Measurements from ENCODE around the gene PGD. TPM values are rescaled to one million over a fixed set of nuclear protein-coding genes. Genes with fewer than 3 reads are reported as not detected.
A peak's percentile ranks its signal among the peaks of the same experiment; 100 is the strongest.

Gene PGD
- total and polyA plus RNA-seq, 10 of the 15 experiments (the other 5 are each of a cell fraction or from before 2014, with no cell fraction given), result 108 to 262 (median 171) TPM

DNA sequence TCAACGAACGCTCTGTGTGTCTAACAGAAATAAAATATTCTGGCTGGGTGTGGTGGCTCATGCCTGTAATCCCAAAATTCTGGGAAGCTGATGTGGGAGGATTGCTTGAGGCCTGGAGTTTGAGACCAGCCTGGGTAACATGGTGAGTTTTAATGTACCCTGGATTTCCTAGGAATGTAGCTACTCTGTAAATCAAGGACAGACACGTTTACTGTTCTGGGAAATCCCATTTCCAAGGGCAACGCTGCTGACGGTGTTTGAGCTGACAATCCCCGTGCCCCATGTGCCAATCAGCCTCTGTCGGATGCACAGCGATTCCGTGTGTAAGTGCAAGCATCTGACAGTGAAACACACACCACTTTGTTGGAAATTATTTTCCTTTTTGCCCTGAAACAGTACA, 59.0 kb downstream of the PGD start:
- Histone ChIP-seq H3K4me3 (no peak overlapping the region), H2AFZ (ENCODE audit: control insufficient read depth, low read depth, low read length) (no peak overlapping the region), H3K79me2 (ENCODE audit: control insufficient read depth, insufficient read depth, low read length) (no peaks in the 10 kb centered on the region), H3K4me1 (ENCODE audit: control insufficient read depth, insufficient read depth, low read length) (no peaks in the 10 kb centered on the region; the same call in 1 of the 2 replicates), H3K9me3 (replicated peaks; ENCODE audit: control insufficient read depth, insufficient read depth, low read length) (no peaks in the 10 kb centered on the region; the same call in 2 of the 3 replicates), H3K27ac (ENCODE audit: control insufficient read depth, insufficient read depth) (no peak overlapping the region), H3K36me3 (ENCODE audit: control insufficient read depth in 2 of 2, insufficient read depth in 2 of 2, low read length in 1 of 2) (peaks cover 5% of the 10 kb centered on the region in 2 experiments; a peak in 3 of 4 replicates), H4K20me1 (ENCODE audit: control insufficient read depth, insufficient read depth) (no peaks in the 10 kb centered on the region), H3K4me2 (ENCODE audit: control insufficient read depth, insufficient read depth) (no peak overlapping the region), H3K27me3 (replicated peaks in 1 of 2; ENCODE audit: control insufficient read depth in 2 of 2, insufficient read depth in 2 of 2, low read length in 1 of 2) (no peaks in the 10 kb centered on the region), H3K9ac (ENCODE audit: control insufficient read depth, insufficient read depth, low read length) (no peak overlapping the region)
- intact Hi-C loops (cut with micrococcal nuclease; ENCODE audit: unreplicated experiment), result no loop called here
- ChIA-PET RAD21 (ENCODE audit: unreplicated experiment) (interaction anchor here (0.7 kb wide), 1 partner anchor 743 kb away, joined by 3 read pairs; no protein-coding TSS in a partner anchor), CTCF (interaction anchor here (1.4 to 2.2 kb wide), 2 partner anchors 24 to 36 kb away, joined by 6 to 8 read pairs; no protein-coding TSS in a partner anchor), SMC1A (ENCODE audit: uncharacterized antibody, unreplicated experiment) (interaction anchor here (1.5 kb wide), 2 partner anchors 23 to 36 kb away, joined by 3 to 6 read pairs; no protein-coding TSS in a partner anchor), POLR2A (interaction anchor here (0.7 kb wide), 1 partner anchor 24 kb away, joined by 4 read pairs; no protein-coding TSS in a partner anchor)
- no peak for DNase-seq (ENCODE audit: low read depth, low spot score)
- in situ Hi-C loops (cut with MboI), result no loop called here
- BruUV-seq (replicated peaks), result TSS peak; percentile 37
- ATAC-seq, result no peak
- no peak for FAIRE-seq
- TF ChIP-seq EED (IDR thresholded peaks at IDR 0.05; ENCODE audit: low read depth), result no peak
- TF ChIP-seq KDM1A (IDR thresholded peaks at IDR 0.05; ENCODE audit: borderline replicate concordance), result no peak
- TF ChIP-seq NR2F1 (conservative IDR thresholded peaks at IDR 0.05), result no peak
- TF ChIP-seq RELA (IDR thresholded peaks at IDR 0.05; ENCODE audit: borderline replicate concordance, partially characterized antibody), result no peak
- 91% methylated on average over 9 of the region's 9 CpGs for WGBS (ENCODE audit: insufficient coverage, insufficient replicate concordance, low lambda C conversion rate, missing lambda C conversion rate)

DNA sequence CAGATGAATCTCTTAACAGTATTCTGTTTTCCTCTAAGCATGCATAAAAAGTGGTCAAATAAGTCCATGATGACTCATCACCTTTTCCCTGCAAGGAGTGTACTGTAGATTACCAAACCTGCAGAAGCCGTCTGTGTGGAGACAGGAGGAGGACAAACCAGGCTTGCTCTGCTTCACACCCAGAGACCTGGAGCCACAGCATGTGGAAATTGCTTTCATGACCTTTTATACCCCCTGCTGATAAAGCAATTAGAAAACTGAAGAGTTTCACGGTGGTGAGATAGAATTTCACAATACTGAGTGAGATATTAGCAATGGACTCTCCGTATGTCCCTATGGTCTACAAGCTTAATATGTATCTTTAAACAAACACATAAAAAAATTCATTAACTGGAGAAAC, 60.3 kb downstream of the PGD start:
- peaks cover 10% of the 10 kb centered on the region in 2 experiments; a peak in 3 of 4 replicates for H3K36me3 ChIP-seq (ENCODE audit: control insufficient read depth in 2 of 2, insufficient read depth in 2 of 2, low read length in 1 of 2)
- no peak overlapping the region for H3K27ac ChIP-seq (ENCODE audit: control insufficient read depth, insufficient read depth)
- H3K27me3 ChIP-seq (replicated peaks in 1 of 2; ENCODE audit: control insufficient read depth in 2 of 2, insufficient read depth in 2 of 2, low read length in 1 of 2), result no peaks in the 10 kb centered on the region
- no peak for DNase-seq (ENCODE audit: low read depth, low spot score)
- no peaks in the 10 kb centered on the region; the same call in 2 of the 3 replicates for H3K9me3 ChIP-seq (replicated peaks; ENCODE audit: control insufficient read depth, insufficient read depth, low read length)
- ChIA-PET RAD21 (ENCODE audit: unreplicated experiment) (no interaction called here), POLR2A (no interaction called here), CTCF (no interaction called here), SMC1A (ENCODE audit: uncharacterized antibody, unreplicated experiment) (interaction anchor here (1.3 kb wide), 1 partner anchor 35 kb away, joined by 3 read pairs; no protein-coding TSS in a partner anchor)
- H3K4me3 ChIP-seq, result no peak overlapping the region
- H2AFZ ChIP-seq (ENCODE audit: control insufficient read depth, low read depth, low read length), result no peak overlapping the region
- H3K9ac ChIP-seq (ENCODE audit: control insufficient read depth, insufficient read depth, low read length), result no peak overlapping the region
- no peak overlapping the region for H3K4me2 ChIP-seq (ENCODE audit: control insufficient read depth, insufficient read depth)
- H4K20me1 ChIP-seq (ENCODE audit: control insufficient read depth, insufficient read depth), result no peaks in the 10 kb centered on the region
- H3K79me2 ChIP-seq (ENCODE audit: control insufficient read depth, insufficient read depth, low read length), result no peaks in the 10 kb centered on the region
- 99% methylated on average over 3 of the region's 3 CpGs for WGBS (ENCODE audit: insufficient coverage, insufficient replicate concordance, low lambda C conversion rate, missing lambda C conversion rate)
- in situ Hi-C loops (cut with MboI), result no loop called here
- no TSS peak for BruUV-seq (replicated peaks)
- intact Hi-C loops (cut with micrococcal nuclease; ENCODE audit: unreplicated experiment), result no loop called here
- no peak for FAIRE-seq
- ATAC-seq, result no peak
- H3K4me1 ChIP-seq (ENCODE audit: control insufficient read depth, insufficient read depth, low read length), result no peaks in the 10 kb centered on the region; the same call in 1 of the 2 replicates
- no peak for TF ChIP-seq SMARCA5 (IDR thresholded peaks at IDR 0.05)
- no peak for TF ChIP-seq ZNF622 (IDR thresholded peaks at IDR 0.05)
- TF ChIP-seq IKZF2 (IDR thresholded peaks at IDR 0.05), result no peak
- TF ChIP-seq, protein P1, sequence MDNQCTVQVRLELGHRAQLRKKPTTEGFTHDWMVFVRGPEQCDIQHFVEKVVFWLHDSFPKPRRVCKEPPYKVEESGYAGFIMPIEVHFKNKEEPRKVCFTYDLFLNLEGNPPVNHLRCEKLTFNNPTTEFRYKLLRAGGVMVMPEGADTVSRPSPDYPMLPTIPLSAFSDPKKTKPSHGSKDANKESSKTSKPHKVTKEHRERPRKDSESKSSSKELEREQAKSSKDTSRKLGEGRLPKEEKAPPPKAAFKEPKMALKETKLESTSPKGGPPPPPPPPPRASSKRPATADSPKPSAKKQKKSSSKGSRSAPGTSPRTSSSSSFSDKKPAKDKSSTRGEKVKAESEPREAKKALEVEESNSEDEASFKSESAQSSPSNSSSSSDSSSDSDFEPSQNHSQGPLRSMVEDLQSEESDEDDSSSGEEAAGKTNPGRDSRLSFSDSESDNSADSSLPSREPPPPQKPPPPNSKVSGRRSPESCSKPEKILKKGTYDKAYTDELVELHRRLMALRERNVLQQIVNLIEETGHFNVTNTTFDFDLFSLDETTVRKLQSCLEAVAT (IDR thresholded peaks at IDR 0.05), result no peak
- TF ChIP-seq, protein P2, sequence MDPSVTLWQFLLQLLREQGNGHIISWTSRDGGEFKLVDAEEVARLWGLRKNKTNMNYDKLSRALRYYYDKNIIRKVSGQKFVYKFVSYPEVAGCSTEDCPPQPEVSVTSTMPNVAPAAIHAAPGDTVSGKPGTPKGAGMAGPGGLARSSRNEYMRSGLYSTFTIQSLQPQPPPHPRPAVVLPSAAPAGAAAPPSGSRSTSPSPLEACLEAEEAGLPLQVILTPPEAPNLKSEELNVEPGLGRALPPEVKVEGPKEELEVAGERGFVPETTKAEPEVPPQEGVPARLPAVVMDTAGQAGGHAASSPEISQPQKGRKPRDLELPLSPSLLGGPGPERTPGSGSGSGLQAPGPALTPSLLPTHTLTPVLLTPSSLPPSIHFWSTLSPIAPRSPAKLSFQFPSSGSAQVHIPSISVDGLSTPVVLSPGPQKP (IDR thresholded peaks at IDR 0.05; ENCODE audit: low read depth, low read length), result no peak
- TF ChIP-seq, protein P3, sequence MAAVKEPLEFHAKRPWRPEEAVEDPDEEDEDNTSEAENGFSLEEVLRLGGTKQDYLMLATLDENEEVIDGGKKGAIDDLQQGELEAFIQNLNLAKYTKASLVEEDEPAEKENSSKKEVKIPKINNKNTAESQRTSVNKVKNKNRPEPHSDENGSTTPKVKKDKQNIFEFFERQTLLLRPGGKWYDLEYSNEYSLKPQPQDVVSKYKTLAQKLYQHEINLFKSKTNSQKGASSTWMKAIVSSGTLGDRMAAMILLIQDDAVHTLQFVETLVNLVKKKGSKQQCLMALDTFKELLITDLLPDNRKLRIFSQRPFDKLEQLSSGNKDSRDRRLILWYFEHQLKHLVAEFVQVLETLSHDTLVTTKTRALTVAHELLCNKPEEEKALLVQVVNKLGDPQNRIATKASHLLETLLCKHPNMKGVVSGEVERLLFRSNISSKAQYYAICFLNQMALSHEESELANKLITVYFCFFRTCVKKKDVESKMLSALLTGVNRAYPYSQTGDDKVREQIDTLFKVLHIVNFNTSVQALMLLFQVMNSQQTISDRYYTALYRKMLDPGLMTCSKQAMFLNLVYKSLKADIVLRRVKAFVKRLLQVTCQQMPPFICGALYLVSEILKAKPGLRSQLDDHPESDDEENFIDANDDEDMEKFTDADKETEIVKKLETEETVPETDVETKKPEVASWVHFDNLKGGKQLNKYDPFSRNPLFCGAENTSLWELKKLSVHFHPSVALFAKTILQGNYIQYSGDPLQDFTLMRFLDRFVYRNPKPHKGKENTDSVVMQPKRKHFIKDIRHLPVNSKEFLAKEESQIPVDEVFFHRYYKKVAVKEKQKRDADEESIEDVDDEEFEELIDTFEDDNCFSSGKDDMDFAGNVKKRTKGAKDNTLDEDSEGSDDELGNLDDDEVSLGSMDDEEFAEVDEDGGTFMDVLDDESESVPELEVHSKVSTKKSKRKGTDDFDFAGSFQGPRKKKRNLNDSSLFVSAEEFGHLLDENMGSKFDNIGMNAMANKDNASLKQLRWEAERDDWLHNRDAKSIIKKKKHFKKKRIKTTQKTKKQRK (IDR thresholded peaks at IDR 0.05; ENCODE audit: low read depth, low read length), result no peak
- TF ChIP-seq ZNF207 (IDR thresholded peaks at IDR 0.05; ENCODE audit: borderline replicate concordance), result no peak
- no peak for TF ChIP-seq ZBED1 (IDR thresholded peaks at IDR 0.05; ENCODE audit: borderline replicate concordance)

Measured in GM12878 (cell line).